ENCODE data around the gene TAF11L7.
"Not testable (repeated sequence)": the region's sequence is repeated elsewhere in the genome, so short reads cannot be mapped to it uniquely, and the experiment has no call there.

Gene TAF11L7

GRCh38 chr5:17585658-17586057, at the start of gene TAF11L7:
Gene TAF11L7 (minus strand): TSS chr5:17585758.
- H3K4me1 ChIP-seq (ENCODE audit: control insufficient read depth, insufficient read depth, low read length); H3K36me3 ChIP-seq (ENCODE audit: control insufficient read depth in 2 of 2, insufficient read depth in 2 of 2, low read length in 2 of 2); H3K27me3 ChIP-seq (ENCODE audit: control insufficient read depth in 1 of 2, insufficient read depth in 2 of 2, low read length in 2 of 2); H3K27ac ChIP-seq (ENCODE audit: low read length); H3K4me3 ChIP-seq (ENCODE audit: low read length in 2 of 2); H3K9ac ChIP-seq (ENCODE audit: low read length in 2 of 2); H3K9me3 ChIP-seq (ENCODE audit: control insufficient read depth in 2 of 2, low read length in 2 of 2): not testable (repeated sequence)

GRCh38 chr5:17634160-17634559, 48.6 kb upstream of the TAF11L7 start, which contains the start of gene TAF11L14:
Gene TAF11L14 (plus strand): TSS chr5:17634460.
- Histone ChIP-seq H3K9me3 (ENCODE audit: control insufficient read depth in 2 of 2, low read length in 2 of 2) (no peaks in the 10 kb centered on the region), H3K27me3 (ENCODE audit: control insufficient read depth in 1 of 2, insufficient read depth in 2 of 2, low read length in 2 of 2) (no peaks in the 10 kb centered on the region), H3K4me1 (ENCODE audit: control insufficient read depth, insufficient read depth, low read length) (no peaks in the 10 kb centered on the region), H3K36me3 (ENCODE audit: control insufficient read depth in 2 of 2, insufficient read depth in 2 of 2, low read length in 2 of 2) (no peaks in the 10 kb centered on the region), H3K27ac (ENCODE audit: low read length) (no peak within 1 kb of the TSS), H3K4me3 (ENCODE audit: low read length in 2 of 2) (no peak within 1 kb of the TSS), H3K9ac (ENCODE audit: low read length in 2 of 2) (no peak within 1 kb of the TSS)

- H3K27me3 ChIP-seq (ENCODE audit: control insufficient read depth in 1 of 2, insufficient read depth in 2 of 2, low read length in 2 of 2); H3K27ac ChIP-seq (ENCODE audit: low read length); H3K36me3 ChIP-seq (ENCODE audit: control insufficient read depth in 2 of 2, insufficient read depth in 2 of 2, low read length in 2 of 2); H3K4me1 ChIP-seq (ENCODE audit: control insufficient read depth, insufficient read depth, low read length); H3K9ac ChIP-seq (ENCODE audit: low read length in 2 of 2); H3K9me3 ChIP-seq (ENCODE audit: control insufficient read depth in 2 of 2, low read length in 2 of 2); H3K4me3 ChIP-seq (ENCODE audit: low read length in 2 of 2): not testable (repeated sequence)
These were observed 46.2 kb upstream of the TAF11L7 start, which contains the start of gene TAF11L13 for GRCh38 chr5:17631788-17632187. Gene TAF11L13 (plus strand): TSS chr5:17632088.

- H3K9me3 ChIP-seq (ENCODE audit: control insufficient read depth in 2 of 2, low read length in 2 of 2) = no peaks in the 10 kb centered on the region
- no peaks in the 10 kb centered on the region for H3K4me1 ChIP-seq (ENCODE audit: control insufficient read depth, insufficient read depth, low read length)
- H3K27me3 ChIP-seq (ENCODE audit: control insufficient read depth in 1 of 2, insufficient read depth in 2 of 2, low read length in 2 of 2) = no peaks in the 10 kb centered on the region
- no peak overlapping the region for H3K27ac ChIP-seq (ENCODE audit: low read length)
- no peaks in the 10 kb centered on the region for H3K36me3 ChIP-seq (ENCODE audit: control insufficient read depth in 2 of 2, insufficient read depth in 2 of 2, low read length in 2 of 2)
- no peak overlapping the region for H3K9ac ChIP-seq (ENCODE audit: low read length in 2 of 2)
- no peak overlapping the region for H3K4me3 ChIP-seq (ENCODE audit: low read length in 2 of 2)
These were observed 40.1 kb upstream of the TAF11L7 start for GRCh38 chr5:17625686-17626085.

GRCh38 chr5:17620627-17621026, 35.1 kb upstream of the TAF11L7 start:
- no peak overlapping the region for H3K27ac ChIP-seq (ENCODE audit: low read length)
- H3K27me3 ChIP-seq (ENCODE audit: control insufficient read depth in 1 of 2, insufficient read depth in 2 of 2, low read length in 2 of 2) = no peaks in the 10 kb centered on the region
- no peaks in the 10 kb centered on the region for H3K9me3 ChIP-seq (ENCODE audit: control insufficient read depth in 2 of 2, low read length in 2 of 2)
- no peaks in the 10 kb centered on the region for H3K36me3 ChIP-seq (ENCODE audit: control insufficient read depth in 2 of 2, insufficient read depth in 2 of 2, low read length in 2 of 2)
- H3K4me3 ChIP-seq (ENCODE audit: low read length in 2 of 2) = no peak overlapping the region
- H3K9ac ChIP-seq (ENCODE audit: low read length in 2 of 2) = no peak overlapping the region
- no peaks in the 10 kb centered on the region for H3K4me1 ChIP-seq (ENCODE audit: control insufficient read depth, insufficient read depth, low read length)

GRCh38 chr5:17619354-17619753, 33.8 kb upstream of the TAF11L7 start:
- no peaks in the 10 kb centered on the region for H3K4me1 ChIP-seq (ENCODE audit: control insufficient read depth, insufficient read depth, low read length)
- H3K9me3 ChIP-seq (ENCODE audit: control insufficient read depth in 2 of 2, low read length in 2 of 2) = no peaks in the 10 kb centered on the region
- no peak overlapping the region for H3K4me3 ChIP-seq (ENCODE audit: low read length in 2 of 2)
- H3K36me3 ChIP-seq (ENCODE audit: control insufficient read depth in 2 of 2, insufficient read depth in 2 of 2, low read length in 2 of 2) = no peaks in the 10 kb centered on the region
- H3K27me3 ChIP-seq (ENCODE audit: control insufficient read depth in 1 of 2, insufficient read depth in 2 of 2, low read length in 2 of 2) = no peaks in the 10 kb centered on the region
- H3K27ac ChIP-seq (ENCODE audit: low read length) = no peak overlapping the region
- H3K9ac ChIP-seq (ENCODE audit: low read length in 2 of 2) = no peak overlapping the region

DNA sequence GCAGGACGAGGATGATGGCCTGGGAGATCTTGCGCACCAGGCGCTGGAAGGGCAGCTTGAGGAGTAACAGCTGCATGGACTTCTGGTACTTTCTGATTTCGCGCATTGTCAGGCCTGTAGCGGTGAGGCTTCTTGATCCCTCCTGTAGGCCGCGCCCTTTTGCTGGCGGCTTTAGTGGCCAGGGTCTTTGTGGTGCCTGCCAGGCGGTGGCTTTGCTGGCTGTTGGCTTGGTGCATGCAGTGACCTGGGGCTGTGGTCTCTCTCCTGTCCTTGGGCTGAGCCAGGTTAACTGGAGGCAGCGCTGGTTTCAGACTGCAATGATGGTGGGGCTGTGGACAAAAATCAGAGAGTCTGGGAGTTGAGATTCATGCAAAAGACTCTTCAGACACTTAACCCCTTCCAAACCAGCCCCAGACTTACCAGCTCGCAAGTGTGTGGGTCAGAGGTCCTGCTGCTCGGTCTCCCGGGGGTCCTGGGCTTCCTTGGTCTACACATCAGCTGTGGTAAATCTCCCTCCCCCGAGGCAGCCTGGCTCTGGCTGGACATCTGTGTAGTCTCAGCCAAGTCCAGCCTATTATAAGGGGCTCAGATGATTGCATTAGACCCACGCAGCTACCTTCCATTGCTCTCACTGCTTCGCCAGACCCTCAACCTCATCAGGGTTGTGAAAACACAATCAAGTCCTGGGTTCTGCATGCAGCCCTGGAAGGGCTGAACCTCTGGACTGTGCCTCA, 29.5 kb upstream of the TAF11L7 start:
- H3K9me3 ChIP-seq (ENCODE audit: control insufficient read depth in 2 of 2, low read length in 2 of 2) = no peaks in the 10 kb centered on the region
- H3K27me3 ChIP-seq (ENCODE audit: control insufficient read depth in 1 of 2, insufficient read depth in 2 of 2, low read length in 2 of 2) = no peaks in the 10 kb centered on the region
- H3K36me3 ChIP-seq (ENCODE audit: control insufficient read depth in 2 of 2, insufficient read depth in 2 of 2, low read length in 2 of 2) = no peaks in the 10 kb centered on the region
- H3K27ac ChIP-seq (ENCODE audit: low read length) = no peak overlapping the region
- H3K4me1 ChIP-seq (ENCODE audit: control insufficient read depth, insufficient read depth, low read length) = no peaks in the 10 kb centered on the region
- H3K4me3 ChIP-seq (ENCODE audit: low read length in 2 of 2) = no peak overlapping the region
- no peak overlapping the region for H3K9ac ChIP-seq (ENCODE audit: low read length in 2 of 2)

DNA sequence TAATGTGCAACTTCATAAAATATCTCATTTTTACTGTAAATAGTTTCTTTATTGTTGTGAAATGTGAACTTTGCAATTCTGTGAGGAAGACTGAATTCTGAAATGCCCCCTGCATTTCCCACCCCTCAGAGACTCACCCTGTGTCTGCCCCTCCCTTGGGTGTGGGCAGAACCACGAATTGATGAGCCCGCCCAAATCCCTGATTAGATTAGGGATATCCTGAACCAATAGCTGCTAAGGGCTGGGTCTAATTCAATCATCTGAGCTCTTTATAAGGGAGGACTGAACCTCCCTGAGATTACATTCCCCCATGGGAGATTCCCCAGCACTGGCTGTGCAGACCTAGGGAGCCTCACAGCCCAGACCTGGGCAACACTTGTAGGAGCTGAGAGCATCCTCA, 24.5 kb upstream of the TAF11L7 start, which contains the start of gene TAF11L12:
TSS of gene TAF11L12 (plus strand) at position 301 of the 400 bp plus-strand sequence.
- H3K27me3 ChIP-seq (ENCODE audit: control insufficient read depth in 1 of 2, insufficient read depth in 2 of 2, low read length in 2 of 2); H3K9ac ChIP-seq (ENCODE audit: low read length in 2 of 2); H3K27ac ChIP-seq (ENCODE audit: low read length): not testable (repeated sequence)

GRCh38 chr5:17607461-17607860, 21.9 kb upstream of the TAF11L7 start:
- H3K27me3 ChIP-seq (ENCODE audit: control insufficient read depth in 1 of 2, insufficient read depth in 2 of 2, low read length in 2 of 2) = not testable (repeated sequence)

More for the DNA sequence above, 24.5 kb upstream of the TAF11L7 start, which contains the start of gene TAF11L12:
- H3K9me3 ChIP-seq (ENCODE audit: control insufficient read depth in 2 of 2, low read length in 2 of 2); H3K4me1 ChIP-seq (ENCODE audit: control insufficient read depth, insufficient read depth, low read length); H3K4me3 ChIP-seq (ENCODE audit: low read length in 2 of 2); H3K36me3 ChIP-seq (ENCODE audit: control insufficient read depth in 2 of 2, insufficient read depth in 2 of 2, low read length in 2 of 2): not testable (repeated sequence)

GRCh38 chr5:17604951-17605350, 19.4 kb upstream of the TAF11L7 start:
- no peaks in the 10 kb centered on the region for H3K36me3 ChIP-seq (ENCODE audit: control insufficient read depth in 2 of 2, insufficient read depth in 2 of 2, low read length in 2 of 2)
- H3K9me3 ChIP-seq (ENCODE audit: control insufficient read depth in 2 of 2, low read length in 2 of 2) = no peaks in the 10 kb centered on the region
- no peak overlapping the region for H3K9ac ChIP-seq (ENCODE audit: low read length in 2 of 2)
- no peaks in the 10 kb centered on the region for H3K27me3 ChIP-seq (ENCODE audit: control insufficient read depth in 1 of 2, insufficient read depth in 2 of 2, low read length in 2 of 2)
- no peak overlapping the region for H3K4me3 ChIP-seq (ENCODE audit: low read length in 2 of 2)
- no peak overlapping the region for H3K27ac ChIP-seq (ENCODE audit: low read length)
- H3K4me1 ChIP-seq (ENCODE audit: control insufficient read depth, insufficient read depth, low read length) = no peaks in the 10 kb centered on the region

More at GRCh38 chr5:17607461-17607860, 21.9 kb upstream of the TAF11L7 start:
- not testable (repeated sequence) for H3K36me3 ChIP-seq (ENCODE audit: control insufficient read depth in 2 of 2, insufficient read depth in 2 of 2, low read length in 2 of 2); H3K9ac ChIP-seq (ENCODE audit: low read length in 2 of 2); H3K9me3 ChIP-seq (ENCODE audit: control insufficient read depth in 2 of 2, low read length in 2 of 2); H3K4me3 ChIP-seq (ENCODE audit: low read length in 2 of 2); H3K4me1 ChIP-seq (ENCODE audit: control insufficient read depth, insufficient read depth, low read length); H3K27ac ChIP-seq (ENCODE audit: low read length)

DNA sequence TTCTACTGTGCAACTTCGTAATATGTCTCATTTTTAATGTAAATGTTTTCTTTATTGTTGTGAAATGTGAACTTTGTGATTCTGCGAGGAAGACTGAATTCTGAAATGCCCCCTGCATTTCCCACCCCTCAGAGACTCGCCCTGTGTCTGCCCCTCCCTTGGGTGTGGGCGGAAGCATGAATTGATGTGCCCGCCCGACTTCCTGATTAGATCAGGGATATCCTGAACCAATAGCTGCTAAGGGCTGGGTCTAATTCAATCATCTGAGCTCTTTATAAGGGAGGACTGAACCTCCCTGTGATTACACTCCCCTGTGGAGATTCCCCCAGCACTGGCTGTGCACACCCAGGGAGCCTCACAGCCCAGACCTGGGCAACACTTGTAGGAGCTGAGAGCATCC, 18.3 kb upstream of the TAF11L7 start, which contains the start of gene TAF11L11:
TSS of gene TAF11L11 (plus strand) at position 304 of the 400 bp plus-strand sequence.
- not testable (repeated sequence) for H3K27ac ChIP-seq (ENCODE audit: low read length)

More for the DNA sequence above, 18.3 kb upstream of the TAF11L7 start, which contains the start of gene TAF11L11:
- H3K4me3 ChIP-seq (ENCODE audit: low read length in 2 of 2); H3K27me3 ChIP-seq (ENCODE audit: control insufficient read depth in 1 of 2, insufficient read depth in 2 of 2, low read length in 2 of 2); H3K9ac ChIP-seq (ENCODE audit: low read length in 2 of 2); H3K9me3 ChIP-seq (ENCODE audit: control insufficient read depth in 2 of 2, low read length in 2 of 2); H3K36me3 ChIP-seq (ENCODE audit: control insufficient read depth in 2 of 2, insufficient read depth in 2 of 2, low read length in 2 of 2); H3K4me1 ChIP-seq (ENCODE audit: control insufficient read depth, insufficient read depth, low read length): not testable (repeated sequence)
